ENCODE results near the gene ABLIM1.

ABLIM1 gene

GRCh38 chr10:114645706-114646105, 12.4 kb downstream of the ABLIM1 start:
- no peak for DNase-seq

DNA sequence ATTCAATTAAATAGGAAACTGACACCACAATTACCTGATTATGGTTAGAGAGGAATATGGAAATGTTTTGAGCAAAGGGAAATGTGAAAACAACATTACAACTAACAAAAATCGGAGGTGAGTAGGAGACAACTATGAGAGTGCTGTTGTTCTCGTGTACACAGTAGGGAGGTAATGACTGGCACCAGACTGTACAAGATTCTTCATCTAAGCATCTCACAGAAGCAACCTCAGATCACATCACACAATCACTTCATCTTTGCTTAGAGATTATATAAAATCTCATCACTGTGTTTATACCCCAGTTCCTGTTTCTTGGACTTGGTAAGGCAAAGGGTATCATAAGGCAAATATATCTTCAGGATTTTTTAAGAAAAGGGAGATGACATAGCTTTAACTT, 14.9 kb downstream of the ABLIM1 start:
- DNase-seq, result no peak

GRCh38 chr10:114642729-114643128, 15.3 kb downstream of the ABLIM1 start:
- no peak for DNase-seq

DNA sequence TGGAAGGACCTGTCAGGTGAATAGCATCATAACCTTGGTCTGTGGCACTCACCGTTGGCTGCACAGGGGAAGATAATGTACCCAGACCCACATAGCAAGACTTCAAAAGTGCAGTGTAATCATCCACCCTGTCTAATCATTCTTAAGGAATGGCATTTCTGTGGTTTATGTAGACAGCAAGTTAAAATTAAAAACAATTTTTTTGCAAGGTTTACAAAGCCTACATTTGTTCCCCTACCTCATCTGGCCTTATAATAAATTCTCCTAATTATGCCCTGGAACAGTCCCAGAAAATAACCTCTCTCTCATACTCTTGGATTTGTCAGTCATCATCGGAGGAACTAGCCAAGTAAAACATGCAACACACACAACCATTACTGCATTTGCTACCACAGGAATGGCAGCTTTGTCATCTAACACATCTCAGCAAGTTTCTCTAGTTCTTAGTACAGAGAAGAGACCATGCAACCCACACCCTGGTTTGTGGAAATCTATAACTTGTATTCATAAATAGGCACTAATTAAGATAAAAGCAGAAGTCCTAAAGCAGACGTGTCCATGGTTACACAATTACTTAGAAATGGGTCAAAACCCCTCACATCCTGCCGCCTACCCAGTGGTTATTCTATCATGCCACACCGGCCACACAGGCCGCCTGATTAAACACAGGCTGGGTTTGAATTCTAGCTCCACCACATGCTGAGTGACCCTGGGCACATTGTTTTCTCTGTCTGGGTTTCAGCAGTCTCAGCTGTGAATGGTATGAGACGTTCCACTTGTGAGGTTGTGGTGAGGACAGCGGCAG, 19.1 kb downstream of the ABLIM1 start:
- no peak for DNase-seq

DNA sequence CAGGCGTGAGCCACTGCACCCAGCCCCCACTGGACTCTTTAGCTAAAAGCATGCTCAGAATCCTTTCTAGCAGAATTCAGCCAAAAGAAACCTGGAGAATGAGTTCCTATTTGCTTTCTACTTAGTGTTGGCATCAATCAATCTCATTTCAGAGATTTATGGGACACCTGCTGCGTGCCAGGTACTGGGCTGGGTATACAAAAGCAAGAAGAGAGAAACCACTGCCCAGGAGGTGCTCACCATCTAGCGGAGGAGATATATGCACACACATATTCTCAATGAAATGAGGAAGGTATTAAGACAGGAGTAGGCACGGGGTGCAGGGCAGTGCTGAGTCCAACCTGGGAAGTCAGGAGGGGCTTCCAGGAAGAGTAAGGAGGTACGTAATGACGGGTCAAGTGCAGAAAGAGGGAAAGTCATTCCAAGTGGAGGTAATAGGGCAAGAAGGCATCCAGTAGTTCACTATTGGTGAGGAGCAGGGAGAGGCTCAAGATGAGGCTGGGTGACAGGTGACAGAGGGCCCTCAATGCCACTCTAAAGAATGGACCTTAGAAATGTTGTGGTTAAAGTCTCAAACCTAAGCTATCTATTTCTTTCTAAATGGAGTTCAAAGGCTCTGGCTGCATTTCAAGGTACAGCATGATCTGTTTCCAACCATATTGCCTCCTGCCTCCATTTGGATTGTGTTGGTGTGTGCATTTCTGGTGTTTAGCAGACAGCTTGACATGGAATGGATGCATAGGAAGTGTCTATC, 22.1 kb downstream of the ABLIM1 start:
- no peak for DNase-seq

GRCh38 chr10:114635101-114635500, 23.0 kb downstream of the ABLIM1 start:
- no peak for DNase-seq

DNA sequence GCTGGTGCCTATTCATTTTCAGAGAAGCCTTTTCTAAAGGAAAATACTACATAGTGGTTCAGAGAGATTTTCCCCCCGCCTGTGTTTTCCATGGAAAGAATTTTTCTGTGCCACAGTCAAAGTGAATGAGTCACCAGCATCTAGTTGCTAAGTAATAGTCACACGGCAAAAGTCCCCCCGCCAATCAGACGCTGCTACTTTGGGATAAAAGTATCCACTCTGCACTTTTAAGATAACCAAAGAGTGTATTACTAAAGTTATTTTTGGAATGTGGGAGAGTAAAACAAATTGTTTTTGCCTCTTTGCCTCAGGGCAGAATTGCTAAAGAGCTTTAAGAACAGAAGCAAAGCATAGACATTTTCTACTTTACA, 23.5 kb downstream of the ABLIM1 start:
- peak; percentile 25 for DNase-seq

GRCh38 chr10:114632869-114633715, 25.0 kb downstream of the ABLIM1 start:
- DNase-seq, result no peak

- no peak for DNase-seq
Observed at GRCh38 chr10:114631666-114632417, 26.2 kb downstream of the ABLIM1 start.

DNA sequence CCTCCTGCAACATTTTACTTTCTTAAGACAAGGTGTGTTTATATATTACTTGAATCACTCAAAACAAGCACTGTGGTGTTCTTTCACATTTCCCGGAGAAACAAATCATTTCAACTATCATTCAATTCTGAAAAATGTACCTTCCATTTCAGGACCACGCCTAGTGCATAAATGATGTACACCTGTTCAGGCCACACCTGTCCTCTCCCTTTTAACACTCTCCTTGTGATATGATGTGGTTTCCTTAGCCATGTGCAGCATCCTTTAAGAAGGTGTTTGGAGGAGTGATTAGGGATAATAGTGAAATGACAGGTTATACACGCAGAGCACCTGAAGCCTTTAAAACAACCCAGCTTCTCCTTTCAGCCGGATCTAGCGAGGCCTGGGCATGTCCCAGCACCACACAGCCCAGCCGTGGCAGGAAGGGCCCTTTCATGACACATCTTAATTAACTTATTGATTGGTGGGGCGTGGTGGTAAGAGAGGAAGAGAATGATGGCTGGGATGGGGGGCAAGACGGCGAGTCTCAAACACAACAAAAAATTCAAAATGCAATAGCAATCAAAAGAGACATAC, 26.9 kb downstream of the ABLIM1 start:
- no peak for DNase-seq

DNA sequence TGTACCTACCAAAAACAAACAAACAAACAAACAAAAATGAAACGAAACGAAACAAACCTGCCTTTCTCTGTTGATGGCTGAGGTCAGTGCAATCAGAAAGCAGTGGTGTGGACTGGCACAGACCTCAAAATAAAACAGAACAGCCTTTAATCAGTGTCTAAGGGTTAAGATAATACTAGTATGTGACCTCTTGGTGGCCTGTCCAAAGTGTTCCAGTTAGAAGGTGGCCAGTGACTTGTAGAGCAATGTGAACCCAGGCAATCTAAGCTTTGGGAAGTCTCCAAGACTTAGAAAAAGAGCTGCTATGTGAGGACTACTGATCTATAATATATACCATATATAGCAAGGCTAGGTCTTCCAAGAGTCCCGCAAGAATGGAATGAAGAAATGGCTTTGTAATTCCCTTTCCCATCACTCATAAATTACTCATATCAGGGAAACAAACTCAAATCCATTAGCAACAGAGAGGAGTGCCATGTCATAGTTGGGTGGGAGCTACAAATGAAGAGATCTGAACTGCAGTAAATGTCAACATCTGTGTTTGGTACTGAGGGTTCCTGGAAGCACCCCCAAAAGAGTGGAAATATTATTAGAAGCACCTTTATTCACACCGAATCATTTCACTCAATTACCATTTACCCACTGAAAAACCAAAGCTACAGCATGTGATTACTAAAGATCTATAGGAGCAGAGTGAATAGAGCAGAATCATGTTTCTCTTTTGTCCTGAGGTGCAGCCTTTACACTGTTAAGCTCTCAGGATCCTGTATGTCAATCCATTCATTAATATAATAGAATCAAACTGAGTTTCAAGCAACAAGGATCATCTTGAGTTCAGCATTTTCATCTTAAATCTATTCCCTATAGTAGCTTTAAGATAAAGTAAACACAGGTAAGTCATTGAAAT, 28.0 kb downstream of the ABLIM1 start:
- DNase-seq, result no peak

DNA sequence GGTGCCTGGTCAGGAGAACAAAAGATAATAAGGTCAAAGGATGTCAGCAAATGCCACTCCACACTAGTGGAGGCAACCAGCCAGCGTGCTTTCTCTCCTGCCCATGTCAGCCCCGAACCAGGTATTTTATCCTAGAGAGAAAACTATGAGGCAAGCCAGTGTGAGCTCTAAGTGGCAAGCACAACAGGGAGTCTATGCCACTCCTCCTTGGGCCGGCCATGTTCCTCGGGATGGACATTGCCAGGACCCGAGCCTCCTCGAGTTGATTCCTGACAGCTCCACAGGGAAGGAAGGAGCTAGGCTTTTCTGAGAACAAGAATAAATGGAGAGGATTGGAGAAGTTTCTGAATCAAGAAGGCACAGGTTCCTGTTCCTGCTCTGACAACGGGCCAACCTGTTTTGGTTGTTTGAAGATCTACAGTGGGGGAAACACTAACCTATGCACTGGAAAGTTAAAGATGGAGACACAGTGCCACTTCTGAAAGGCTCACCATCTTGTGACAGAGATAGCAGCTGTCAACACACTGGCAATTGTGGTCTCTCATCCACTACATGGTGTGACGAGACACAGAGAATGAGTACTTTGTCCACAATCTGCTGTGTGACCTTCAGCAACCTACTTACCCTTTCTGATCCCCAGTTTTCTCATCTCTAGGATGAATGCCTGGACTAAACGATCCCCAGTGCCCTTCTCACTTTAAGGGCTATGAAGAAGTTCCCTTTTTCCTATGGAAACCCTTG, 28.8 kb downstream of the ABLIM1 start:
- no peak for DNase-seq

- no peak for DNase-seq
Observed at GRCh38 chr10:114628106-114628505, 30.0 kb downstream of the ABLIM1 start.

GRCh38 chr10:114626841-114627240, 31.2 kb downstream of the ABLIM1 start:
- no peak for DNase-seq

GRCh38 chr10:114624951-114625780, 32.9 kb downstream of the ABLIM1 start:
- DNase-seq, result no peak

- DNase-seq, result no peak
Observed at GRCh38 chr10:114624422-114624821, 33.7 kb downstream of the ABLIM1 start.

GRCh38 chr10:114623661-114624294, 34.3 kb downstream of the ABLIM1 start:
- DNase-seq, result peak; percentile 24

GRCh38 chr10:114623155-114623554, 34.9 kb downstream of the ABLIM1 start:
- no peak for DNase-seq

- DNase-seq, result no peak
Observed at GRCh38 chr10:114618722-114619121, 39.4 kb downstream of the ABLIM1 start.
